Heart left ventricle (tissue), 13 donors: Measurements from ENCODE around the gene STRN4.
A peak's percentile ranks its signal among the peaks of the same experiment; 100 is the strongest.

Experiments used
- POLR2A ChIP-seq, 2 donors: fragments of 450-650 bp; IDR thresholded peaks; one replicate each; pipeline ENCODE4 v1.6.1; 2017; ENCODE audit warnings: antibody characterized with exemption in 2 of 2, mild to moderate bottlenecking in 2 of 2, moderate library complexity in 2 of 2
- TF ChIP-seq, protein P1 (sequence below), 12 donors: fragments of 200-600 bp; sonication (generic) in 4 of 12; IDR thresholded peaks; one replicate each; pipeline versions ENCODE4 v1.5.0 to v1.8.0; 2018 to 2022; ENCODE audit warnings: antibody characterized with exemption in 12 of 12, mild to moderate bottlenecking in 5 of 12
- donor health status: ischemic (EF 13 %, LVEDD 7.1; RV severe dilation, severe dysfunction).
- donor health status: DM: no; HTN: yes; CAD: no.
- donor health status: DM: no; HTN: no; CAD: no.
- donor health status: ischemic (EF 25% LVEDD 6.9; RV normal size, moderate dysfunction).
- donor health status: ischemic (EF 25% LVEDD 5.7; RV mildly dilated, moderate dysfunction).
- donor health status: ischemic (EF 35%, LVEDD 5.7; RV mildly dilated, moderate dysfunction).
- donor health status: nonischemic (EF 11% LVEDD 7.7; RV severe dilation, severe dysfunction).
- donor health status: DM: yes; HTN: yes; CAD: no.
- donor health status: PGD.
- donor health status: ischemic (EF 29% LVEDD 5.4; RV normal size, mild dysfunction).
- donor health status: nonischemic (EF 23%, LVEDD 6.1; RV moderate dilation, normal function).

- TF ChIP-seq, protein P1, sequence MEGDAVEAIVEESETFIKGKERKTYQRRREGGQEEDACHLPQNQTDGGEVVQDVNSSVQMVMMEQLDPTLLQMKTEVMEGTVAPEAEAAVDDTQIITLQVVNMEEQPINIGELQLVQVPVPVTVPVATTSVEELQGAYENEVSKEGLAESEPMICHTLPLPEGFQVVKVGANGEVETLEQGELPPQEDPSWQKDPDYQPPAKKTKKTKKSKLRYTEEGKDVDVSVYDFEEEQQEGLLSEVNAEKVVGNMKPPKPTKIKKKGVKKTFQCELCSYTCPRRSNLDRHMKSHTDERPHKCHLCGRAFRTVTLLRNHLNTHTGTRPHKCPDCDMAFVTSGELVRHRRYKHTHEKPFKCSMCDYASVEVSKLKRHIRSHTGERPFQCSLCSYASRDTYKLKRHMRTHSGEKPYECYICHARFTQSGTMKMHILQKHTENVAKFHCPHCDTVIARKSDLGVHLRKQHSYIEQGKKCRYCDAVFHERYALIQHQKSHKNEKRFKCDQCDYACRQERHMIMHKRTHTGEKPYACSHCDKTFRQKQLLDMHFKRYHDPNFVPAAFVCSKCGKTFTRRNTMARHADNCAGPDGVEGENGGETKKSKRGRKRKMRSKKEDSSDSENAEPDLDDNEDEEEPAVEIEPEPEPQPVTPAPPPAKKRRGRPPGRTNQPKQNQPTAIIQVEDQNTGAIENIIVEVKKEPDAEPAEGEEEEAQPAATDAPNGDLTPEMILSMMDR (IDR thresholded peaks at IDR 0.05) = peak; percentile 20 to 61 (median 45)
- no peak for TF ChIP-seq POLR2A (IDR thresholded peaks at IDR 0.05)
Observed at GRCh38 chr19:46753420-46754155, 7.3 kb upstream of the STRN4 start.
